Astrocyte of the spinal cord (primary cell): Measurements from ENCODE around the gene MORN3.
"Not testable (repeated sequence)": the region's sequence is repeated elsewhere in the genome, so short reads cannot be mapped to it uniquely, and the experiment has no call there.

Experiments
- DNase-seq: peaks from one replicate; pipeline ENCODE4 v3.0.0; 2011; ENCODE audit warnings: low read depth, low spot score
- H3K4me3 ChIP-seq: 2 replicates; pipeline ENCODE4 v1.5.1; 2011; ENCODE audit warnings: low read depth, mild to moderate bottlenecking, low read length, moderate library complexity
- in situ Hi-C: cut with HindIII; loops from 2 replicates; pipeline ENCODE4 v1.10.0; 2017; ENCODE audit warnings: low sequenced_read_pairs
- TF ChIP-seq, protein P1 (sequence below): IDR thresholded peaks from 2 replicates; pipeline ENCODE4 v1.5.1; 2012; ENCODE audit warnings: low read depth, mild to moderate bottlenecking, low read length, inconsistent platforms

MORN3 gene

GRCh38 chr12:121712461-121713256 lies 43.2 kb upstream of the MORN3 start, which contains the start of gene TMEM120B:
Gene TMEM120B (plus strand): TSS chr12:121712752. CDS start chr12:121712896, 144 bp downstream.
- DNase-seq: peak; percentile 63
- TF ChIP-seq, protein P1, sequence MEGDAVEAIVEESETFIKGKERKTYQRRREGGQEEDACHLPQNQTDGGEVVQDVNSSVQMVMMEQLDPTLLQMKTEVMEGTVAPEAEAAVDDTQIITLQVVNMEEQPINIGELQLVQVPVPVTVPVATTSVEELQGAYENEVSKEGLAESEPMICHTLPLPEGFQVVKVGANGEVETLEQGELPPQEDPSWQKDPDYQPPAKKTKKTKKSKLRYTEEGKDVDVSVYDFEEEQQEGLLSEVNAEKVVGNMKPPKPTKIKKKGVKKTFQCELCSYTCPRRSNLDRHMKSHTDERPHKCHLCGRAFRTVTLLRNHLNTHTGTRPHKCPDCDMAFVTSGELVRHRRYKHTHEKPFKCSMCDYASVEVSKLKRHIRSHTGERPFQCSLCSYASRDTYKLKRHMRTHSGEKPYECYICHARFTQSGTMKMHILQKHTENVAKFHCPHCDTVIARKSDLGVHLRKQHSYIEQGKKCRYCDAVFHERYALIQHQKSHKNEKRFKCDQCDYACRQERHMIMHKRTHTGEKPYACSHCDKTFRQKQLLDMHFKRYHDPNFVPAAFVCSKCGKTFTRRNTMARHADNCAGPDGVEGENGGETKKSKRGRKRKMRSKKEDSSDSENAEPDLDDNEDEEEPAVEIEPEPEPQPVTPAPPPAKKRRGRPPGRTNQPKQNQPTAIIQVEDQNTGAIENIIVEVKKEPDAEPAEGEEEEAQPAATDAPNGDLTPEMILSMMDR: peak; percentile 8
- in situ Hi-C loops: no loop called here
- H3K4me3 ChIP-seq: peak within 1 kb of the TSS; percentile 86

DNA sequence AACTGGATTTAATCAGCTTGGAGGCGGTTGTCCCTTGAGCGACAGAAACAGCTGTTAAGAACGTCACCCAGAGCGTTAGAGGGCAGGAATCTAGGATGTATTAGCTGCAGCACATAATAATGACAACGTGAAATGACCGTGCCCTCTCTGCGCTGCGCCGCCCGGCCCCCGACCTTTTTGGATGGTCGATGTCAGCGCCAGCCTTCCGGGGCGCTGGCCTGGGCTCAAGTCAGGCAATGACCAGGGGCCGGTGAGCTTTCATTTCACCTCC lies 42.7 kb upstream of the MORN3 start:
- TF ChIP-seq, protein P1: no peak
- peak; percentile 43 for DNase-seq
- in situ Hi-C loops: no loop called here
- peak overlapping the region; percentile 86 for H3K4me3 ChIP-seq

GRCh38 chr12:121711361-121712189 lies 42.1 kb upstream of the MORN3 start:
- in situ Hi-C loops: no loop called here
- DNase-seq: no peak
- TF ChIP-seq, protein P1: no peak
- H3K4me3 ChIP-seq: peak overlapping the region; percentile 86

DNA sequence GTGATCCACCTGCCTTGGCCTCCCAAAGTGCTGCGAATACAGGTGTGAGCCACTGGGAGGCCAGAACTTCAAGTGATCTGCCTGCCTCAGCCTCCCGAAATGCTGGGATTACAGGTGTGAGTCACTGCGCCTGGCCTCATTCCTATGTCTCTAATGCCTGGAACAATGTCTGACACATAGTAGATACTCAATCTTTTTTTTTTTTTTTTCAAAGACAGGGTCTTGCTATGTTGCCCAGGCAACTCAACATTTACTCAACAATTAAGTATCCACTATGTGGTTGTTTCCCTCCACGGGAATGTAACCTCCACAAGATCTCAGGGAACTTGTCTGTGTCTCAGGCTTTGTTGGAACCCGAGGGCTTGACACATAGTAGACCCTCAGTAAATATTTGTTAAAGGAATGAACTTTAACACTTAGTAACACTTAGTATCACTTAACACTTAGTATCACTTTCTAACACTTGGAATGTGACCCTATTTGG lies 40.1 kb upstream of the MORN3 start:
- no peak overlapping the region for H3K4me3 ChIP-seq
- in situ Hi-C loops: no loop called here
- TF ChIP-seq, protein P1: no peak
- peak; percentile 86 for DNase-seq

- in situ Hi-C loops, H3K4me3 ChIP-seq, DNase-seq: not testable (repeated sequence)
Observed at GRCh38 chr12:121709064-121709424, 39.6 kb upstream of the MORN3 start.

- TF ChIP-seq, protein P1: no peak
- DNase-seq: no peak
- no peak overlapping the region for H3K4me3 ChIP-seq
- in situ Hi-C loops: no loop called here
Observed at GRCh38 chr12:121708313-121709063, 39.0 kb upstream of the MORN3 start.
